RWPE1 (cell line): ENCODE results near the gene ACP3.
A peak's percentile ranks its signal among the peaks of the same experiment; 100 is the strongest.
"Not testable (repeated sequence)": the region's sequence is repeated elsewhere in the genome, so short reads cannot be mapped to it uniquely, and the experiment has no call there.

ENCODE experiments used
- CTCF ChIA-PET: fragments of 350-600 bp; sonication (Branson Sonifier 250); formaldehyde crosslinking; extraction: SDS; loops from one replicate; lab custom pipeline; 2021; lab: Yijun Ruan, JAX
- POLR2A ChIA-PET: fragments of 400-600 bp; formaldehyde crosslinking; extraction: SDS; loops from one replicate; lab custom pipeline; 2020; ENCODE audit warnings: antibody characterized with exemption; ENCODE audit not compliant: low non-redundant PET; lab: Yijun Ruan, JAX
- DNase-seq: peaks from one replicate; pipeline ENCODE4 v3.0.0; 2012; ENCODE audit warnings: low spot score
- H3K27ac ChIP-seq: fragments of 450-650 bp; 2 replicates; pipeline ENCODE4 v1.5.1; 2017
- TF ChIP-seq, protein P1 (sequence below): fragments of 450-650 bp; conservative IDR thresholded peaks from 2 replicates; pipeline ENCODE4 v1.5.1; 2017; ENCODE audit warnings: low read depth, mild to moderate bottlenecking

Gene ACP3

DNA sequence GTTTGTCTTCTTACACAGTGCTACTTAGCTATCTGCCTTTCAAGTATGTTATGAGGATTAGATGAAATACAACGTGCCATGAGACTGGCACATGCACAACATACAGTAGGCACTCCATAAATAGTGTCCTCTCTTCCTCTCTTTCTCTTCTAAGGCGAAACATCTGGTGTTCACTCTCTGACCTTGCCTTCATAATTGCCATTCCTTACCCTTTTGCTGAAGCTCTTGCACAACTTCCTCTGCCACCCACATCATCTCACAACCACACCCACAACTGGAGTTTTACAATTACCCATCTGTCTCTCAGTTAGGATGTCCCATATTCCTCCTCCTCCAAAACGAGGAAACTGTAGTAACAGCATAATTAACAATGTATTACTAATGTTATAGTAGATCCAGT, 26.4 kb upstream of the ACP3 start:
- DNase-seq = peak; percentile 9
- no peak overlapping the region for H3K27ac ChIP-seq
- ChIA-PET CTCF (no interaction called here), POLR2A (no interaction called here)
- TF ChIP-seq, protein P1, sequence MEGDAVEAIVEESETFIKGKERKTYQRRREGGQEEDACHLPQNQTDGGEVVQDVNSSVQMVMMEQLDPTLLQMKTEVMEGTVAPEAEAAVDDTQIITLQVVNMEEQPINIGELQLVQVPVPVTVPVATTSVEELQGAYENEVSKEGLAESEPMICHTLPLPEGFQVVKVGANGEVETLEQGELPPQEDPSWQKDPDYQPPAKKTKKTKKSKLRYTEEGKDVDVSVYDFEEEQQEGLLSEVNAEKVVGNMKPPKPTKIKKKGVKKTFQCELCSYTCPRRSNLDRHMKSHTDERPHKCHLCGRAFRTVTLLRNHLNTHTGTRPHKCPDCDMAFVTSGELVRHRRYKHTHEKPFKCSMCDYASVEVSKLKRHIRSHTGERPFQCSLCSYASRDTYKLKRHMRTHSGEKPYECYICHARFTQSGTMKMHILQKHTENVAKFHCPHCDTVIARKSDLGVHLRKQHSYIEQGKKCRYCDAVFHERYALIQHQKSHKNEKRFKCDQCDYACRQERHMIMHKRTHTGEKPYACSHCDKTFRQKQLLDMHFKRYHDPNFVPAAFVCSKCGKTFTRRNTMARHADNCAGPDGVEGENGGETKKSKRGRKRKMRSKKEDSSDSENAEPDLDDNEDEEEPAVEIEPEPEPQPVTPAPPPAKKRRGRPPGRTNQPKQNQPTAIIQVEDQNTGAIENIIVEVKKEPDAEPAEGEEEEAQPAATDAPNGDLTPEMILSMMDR = no peak

DNA sequence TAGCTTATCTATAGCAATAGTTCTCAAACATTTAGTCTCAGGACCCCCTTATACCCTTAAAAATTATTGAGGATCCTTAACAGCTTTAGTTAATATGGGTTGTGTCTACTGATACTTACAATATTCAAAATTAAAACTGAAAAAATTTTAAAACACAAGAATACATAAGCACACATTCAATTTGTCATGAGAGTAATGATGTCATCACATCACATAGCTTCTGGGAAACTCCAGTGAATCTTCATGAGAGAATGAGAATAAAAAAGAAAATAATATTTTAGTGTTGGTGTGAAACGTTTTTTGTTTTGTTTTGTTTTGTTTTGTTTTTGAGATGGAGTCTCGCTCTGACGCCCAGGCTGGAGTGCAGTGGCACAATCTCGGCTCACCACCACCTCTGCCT, 25.2 kb upstream of the ACP3 start:
- ChIA-PET POLR2A (no interaction called here), CTCF (interaction anchor here (0.6 kb wide), 1 partner anchor 47 kb away, joined by 3 read pairs; no protein-coding TSS in a partner anchor)
- TF ChIP-seq, protein P1 = no peak
- DNase-seq = no peak
- no peak overlapping the region for H3K27ac ChIP-seq

GRCh38 chr3:132293251-132293650, 24.0 kb upstream of the ACP3 start:
- CTCF ChIA-PET = no interaction called here
- no peak overlapping the region for H3K27ac ChIP-seq
- no peak for DNase-seq

DNA sequence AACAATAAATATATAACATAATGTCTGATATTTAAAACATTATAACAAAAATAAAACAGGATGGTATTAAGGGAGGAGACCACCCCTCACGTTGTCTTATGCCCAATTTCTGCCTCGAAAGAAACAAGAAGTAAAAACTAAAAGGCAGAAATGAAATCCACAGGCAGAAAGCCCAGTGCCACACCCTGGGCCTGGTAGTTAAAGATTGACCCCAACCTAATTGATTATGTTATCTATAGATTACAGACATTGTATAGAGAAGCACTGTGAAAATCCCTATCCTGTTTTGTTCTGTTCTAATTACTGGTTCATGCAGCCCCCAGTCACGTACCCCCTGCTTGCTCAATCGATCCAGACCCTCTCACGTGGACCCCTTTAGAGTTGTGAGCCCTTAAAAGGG, 22.3 kb upstream of the ACP3 start:
- no peak overlapping the region for H3K27ac ChIP-seq
- POLR2A ChIA-PET = no interaction called here
- no peak for DNase-seq
- TF ChIP-seq, protein P1 = no peak
- CTCF ChIA-PET = interaction anchor here (0.7 kb wide), 1 partner anchor 85 kb away, joined by 4 read pairs; no protein-coding TSS in a partner anchor

More at GRCh38 chr3:132293251-132293650, 24.0 kb upstream of the ACP3 start:
- TF ChIP-seq, protein P1 = no peak
- POLR2A ChIA-PET = no interaction called here

GRCh38 chr3:132303336-132304201, 13.6 kb upstream of the ACP3 start:
- CTCF ChIA-PET, POLR2A ChIA-PET, DNase-seq, H3K27ac ChIP-seq: not testable (repeated sequence)

GRCh38 chr3:132304351-132304750, 12.9 kb upstream of the ACP3 start:
- DNase-seq, POLR2A ChIA-PET, H3K27ac ChIP-seq, CTCF ChIA-PET: not testable (repeated sequence)

DNA sequence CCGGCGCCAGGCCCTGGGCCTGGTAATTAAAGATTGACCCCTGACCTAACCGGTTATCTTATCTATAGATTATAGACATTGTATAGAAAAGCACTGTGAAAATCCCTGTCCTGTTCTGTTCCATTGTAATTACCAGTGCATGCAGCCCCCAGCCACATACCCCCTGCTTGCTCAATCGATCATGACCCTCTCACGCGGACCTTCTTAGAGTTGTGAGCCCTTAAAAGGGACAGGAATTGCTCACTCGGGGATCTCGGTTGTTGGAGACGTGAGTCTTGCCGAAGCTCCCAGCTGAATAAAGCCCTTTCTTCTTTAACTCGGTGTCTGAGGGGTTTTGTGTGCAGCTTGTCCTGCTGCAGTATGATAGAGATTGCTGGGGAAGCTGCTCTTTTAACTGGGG, 7.2 kb upstream of the ACP3 start:
- DNase-seq, POLR2A ChIA-PET, H3K27ac ChIP-seq, CTCF ChIA-PET: not testable (repeated sequence)

GRCh38 chr3:132311316-132311715, 5.9 kb upstream of the ACP3 start:
- no peak overlapping the region for H3K27ac ChIP-seq
- CTCF ChIA-PET = interaction anchor here (0.8 kb wide), 1 partner anchor 32 kb away, joined by 3 read pairs; no protein-coding TSS in a partner anchor
- POLR2A ChIA-PET = no interaction called here
- DNase-seq = no peak
- TF ChIP-seq, protein P1 = no peak
